Hepatocyte (in vitro differentiated cells): ENCODE measurements around the gene DAND5. TPM values are rescaled to one million over a fixed set of nuclear protein-coding genes. Genes with fewer than 3 reads are reported as not detected.
A peak's percentile ranks its signal among the peaks of the same experiment; 100 is the strongest.

Experiments
- DNase-seq: peaks from one replicate; pipeline ENCODE4 v3.0.0-alpha.2; 2016; ENCODE audit warnings: low spot score
- H2AFZ ChIP-seq: fragments of 200-600 bp; sonication (generic); 2 replicates; pipeline ENCODE4 v1.6.0; 2016; ENCODE audit warnings: antibody characterized with exemption, mild to moderate bottlenecking
- H3K27ac ChIP-seq: fragments of 200-600 bp; sonication (generic); 2 replicates; pipeline ENCODE4 v1.5.1; 2016; ENCODE audit warnings: mild to moderate bottlenecking
- H3K27me3 ChIP-seq: fragments of 200-600 bp; sonication (generic); 2 replicates; pipeline ENCODE4 v1.6.1; 2016
- H3K36me3 ChIP-seq: fragments of 200-600 bp; sonication (generic); replicated peaks from 2 replicates; pipeline ENCODE4 v1.5.1; 2016; ENCODE audit warnings: low read depth; ENCODE audit not compliant: insufficient read depth
- H3K4me1 ChIP-seq: fragments of 200-600 bp; sonication (generic); 2 replicates; pipeline ENCODE4 v1.5.1; 2016; ENCODE audit warnings: mild to moderate bottlenecking, moderate library complexity; ENCODE audit not compliant: insufficient read depth
- H3K4me2 ChIP-seq: fragments of 200-600 bp; sonication (generic); 2 replicates; pipeline ENCODE4 v1.6.0; 2016
- H3K4me3 ChIP-seq: fragments of 200-600 bp; sonication (generic); 2 replicates; pipeline ENCODE4 v1.5.1; 2016; ENCODE audit warnings: mild to moderate bottlenecking
- H3K79me2 ChIP-seq: fragments of 200-600 bp; sonication (generic); 2 replicates; pipeline ENCODE4 v1.6.0; 2017; ENCODE audit warnings: mild to moderate bottlenecking
- H3K9me2 ChIP-seq: fragments of 200-600 bp; sonication (generic); replicated peaks from 2 replicates; pipeline ENCODE4 v1.6.0; 2017; ENCODE audit warnings: mild to moderate bottlenecking; ENCODE audit not compliant: insufficient read depth
- H3K9me3 ChIP-seq: fragments of 200-600 bp; sonication (generic); 2 replicates; pipeline ENCODE4 v1.5.1; 2016; ENCODE audit warnings: low read depth, mild to moderate bottlenecking
- H4K20me1 ChIP-seq: fragments of 200-600 bp; sonication (generic); 2 replicates; pipeline ENCODE4 v1.6.0; 2016; ENCODE audit warnings: mild to moderate bottlenecking; ENCODE audit not compliant: insufficient read depth, poor library complexity, severe bottlenecking
- EZH2 ChIP-seq: fragments of 200-600 bp; sonication (generic); IDR thresholded peaks from 2 replicates; pipeline ENCODE4 v1.6.1; 2016; ENCODE audit warnings: antibody characterized with exemption, mild to moderate bottlenecking, borderline replicate concordance
- EZH2phosphoT487 ChIP-seq: fragments of 200-600 bp; sonication (generic); IDR thresholded peaks from one replicate; pipeline ENCODE4 v1.6.1; 2018; ENCODE audit warnings: antibody characterized with exemption, mild to moderate bottlenecking, low read depth, moderate library complexity; ENCODE audit not compliant: unreplicated experiment, severe bottlenecking
- WGBS: methylation state at CpG from one replicate; pipeline ENCODE4 v1.1.6; 2016; ENCODE audit warnings: low lambda C conversion rate; ENCODE audit errors: missing lambda C conversion rate; 5-methylcytosine and 5-hydroxymethylcytosine counted together
- polyA plus RNA-seq: library from polyadenylated mRNA; unstranded; fragments of >200 nt; fragmentation: Nextera tagmentation; extraction: Ambion mirVana; gene quantifications from 2 replicates; pipeline ENCODE4 v1.2.1, GENCODE V29; 2016
- total RNA-seq: library from RNA; depleted of rRNA; stranded (reverse); fragments of >200 nt; gene quantifications from 2 replicates; pipeline ENCODE4 v1.2.3, GENCODE V29; 2014
- TF ChIP-seq, protein P1 (sequence below): fragments of 200-600 bp; sonication (generic); IDR thresholded peaks from 2 replicates; pipeline ENCODE4 v1.5.1; 2016; ENCODE audit warnings: antibody characterized with exemption, mild to moderate bottlenecking; ENCODE audit not compliant: poor library complexity

Gene DAND5
- total and polyA plus RNA-seq, 2 experiments from 2014 or later = 0.17 TPM; not detected in 1

DNA sequence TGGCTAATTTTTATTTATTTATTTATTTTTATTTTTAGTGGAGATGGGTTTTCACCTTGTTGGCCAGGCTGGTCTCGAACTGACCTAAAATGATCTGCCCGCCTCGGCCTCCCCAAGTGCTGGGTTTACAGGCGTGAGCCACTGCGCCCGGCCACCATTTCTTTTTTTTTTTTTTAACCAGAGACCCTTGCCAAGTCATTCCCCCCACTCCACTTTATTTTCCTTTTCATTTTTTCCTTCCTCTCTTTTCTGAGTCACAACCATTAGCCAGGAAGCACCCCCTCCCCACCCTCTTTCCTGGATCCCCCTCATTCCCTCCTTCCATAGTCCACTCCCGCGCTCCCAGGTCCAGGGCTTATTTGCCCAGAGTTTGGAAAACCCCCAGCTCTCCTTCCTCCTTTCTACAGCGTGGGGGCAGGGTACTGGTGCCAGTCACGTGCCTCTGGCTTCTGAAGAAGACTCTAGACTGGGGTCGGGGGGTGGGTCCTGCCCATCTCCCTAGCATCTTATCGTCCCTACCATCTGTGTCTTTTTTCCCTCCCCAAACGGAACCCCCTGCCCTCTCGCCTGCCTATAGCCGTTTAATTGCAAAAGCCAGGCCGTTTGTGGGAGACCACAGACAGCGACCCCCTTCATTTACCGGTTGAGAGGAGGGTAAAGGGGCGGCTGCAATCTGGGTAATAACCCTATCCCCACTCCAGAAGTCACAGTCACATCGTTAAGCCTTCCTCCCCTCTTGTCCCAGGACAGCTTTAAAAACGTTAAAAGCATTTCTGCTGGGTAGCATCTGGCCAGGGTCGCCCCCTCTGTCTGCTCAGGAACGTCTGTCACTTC lies 32.1 kb upstream of the DAND5 start:
- peak overlapping the region; percentile 53 for H2AFZ ChIP-seq
- H3K9me2 ChIP-seq = no peaks in the 10 kb centered on the region
- H3K4me3 ChIP-seq = peak overlapping the region; percentile 17
- H4K20me1 ChIP-seq = peaks cover 28% of the 10 kb centered on the region
- H3K79me2 ChIP-seq = peaks cover 50% of the 10 kb centered on the region
- H3K4me2 ChIP-seq = peak overlapping the region; percentile 83
- H3K27ac ChIP-seq = peak overlapping the region; percentile 30
- no peaks in the 10 kb centered on the region for H3K27me3 ChIP-seq
- peaks cover 31% of the 10 kb centered on the region for H3K4me1 ChIP-seq
- H3K9me3 ChIP-seq = no peaks in the 10 kb centered on the region
- no peaks in the 10 kb centered on the region for H3K36me3 ChIP-seq
- DNase-seq = peak; percentile 60
- WGBS = 32% methylated on average over 23 of the region's 23 CpGs
- TF ChIP-seq EZH2 (no peak), EZH2phosphoT487 (no peak)
- TF ChIP-seq, protein P1, sequence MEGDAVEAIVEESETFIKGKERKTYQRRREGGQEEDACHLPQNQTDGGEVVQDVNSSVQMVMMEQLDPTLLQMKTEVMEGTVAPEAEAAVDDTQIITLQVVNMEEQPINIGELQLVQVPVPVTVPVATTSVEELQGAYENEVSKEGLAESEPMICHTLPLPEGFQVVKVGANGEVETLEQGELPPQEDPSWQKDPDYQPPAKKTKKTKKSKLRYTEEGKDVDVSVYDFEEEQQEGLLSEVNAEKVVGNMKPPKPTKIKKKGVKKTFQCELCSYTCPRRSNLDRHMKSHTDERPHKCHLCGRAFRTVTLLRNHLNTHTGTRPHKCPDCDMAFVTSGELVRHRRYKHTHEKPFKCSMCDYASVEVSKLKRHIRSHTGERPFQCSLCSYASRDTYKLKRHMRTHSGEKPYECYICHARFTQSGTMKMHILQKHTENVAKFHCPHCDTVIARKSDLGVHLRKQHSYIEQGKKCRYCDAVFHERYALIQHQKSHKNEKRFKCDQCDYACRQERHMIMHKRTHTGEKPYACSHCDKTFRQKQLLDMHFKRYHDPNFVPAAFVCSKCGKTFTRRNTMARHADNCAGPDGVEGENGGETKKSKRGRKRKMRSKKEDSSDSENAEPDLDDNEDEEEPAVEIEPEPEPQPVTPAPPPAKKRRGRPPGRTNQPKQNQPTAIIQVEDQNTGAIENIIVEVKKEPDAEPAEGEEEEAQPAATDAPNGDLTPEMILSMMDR = no peak

DNA sequence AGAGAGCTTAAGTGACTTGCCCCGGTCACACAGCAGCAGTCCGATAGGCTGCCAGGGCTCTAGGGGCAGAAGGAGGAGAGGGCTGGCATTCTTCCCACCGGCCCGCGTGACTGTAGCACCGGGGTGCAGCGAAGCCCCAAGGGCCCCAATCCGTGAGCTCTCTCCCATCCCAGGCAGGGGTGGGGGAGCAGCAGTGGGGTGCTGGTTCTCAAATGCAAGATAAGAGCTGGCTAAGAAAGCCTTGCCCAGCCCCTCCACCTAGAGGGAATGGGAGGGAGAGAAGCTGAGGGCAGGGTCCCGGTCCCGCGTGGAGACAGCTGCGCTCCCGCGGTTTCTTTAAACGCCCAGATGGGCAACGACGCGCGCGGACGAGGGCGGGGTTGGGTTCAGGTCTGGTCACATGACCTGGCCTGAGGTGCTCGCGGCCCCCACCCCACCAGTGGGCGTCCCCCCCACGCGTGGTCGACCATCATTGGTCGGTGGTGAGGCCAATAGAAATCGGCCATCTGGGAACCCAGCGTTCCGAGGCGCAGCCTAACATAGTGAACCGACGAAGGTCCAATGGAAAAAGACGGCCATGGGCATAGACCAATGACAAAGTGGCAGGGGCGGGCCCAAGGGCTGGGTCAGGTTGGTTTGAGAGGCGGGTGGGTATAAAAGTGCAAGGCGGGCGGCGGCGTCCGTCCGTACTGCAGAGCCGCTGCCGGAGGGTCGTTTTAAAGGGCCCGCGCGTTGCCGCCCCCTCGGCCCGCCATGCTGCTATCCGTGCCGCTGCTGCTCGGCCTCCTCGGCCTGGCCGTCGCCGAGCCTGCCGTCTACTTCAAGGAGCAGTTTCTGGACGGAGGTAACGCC lies 31.2 kb upstream of the DAND5 start, which contains the start of gene CALR:
Gene CALR, plus strand, starts transcription at position 683 of the 852 bp plus-strand sequence. Its CDS starts 71 bp downstream, at position 754.
- TF ChIP-seq, protein P1 = no peak
- TF ChIP-seq EZH2 = no peak
- TF ChIP-seq EZH2phosphoT487 = no peak
- no peaks in the 10 kb centered on the region for H3K9me3 ChIP-seq
- H3K4me2 ChIP-seq = peak within 1 kb of the TSS; percentile 90
- peak within 1 kb of the TSS; percentile 81 for H3K27ac ChIP-seq
- H2AFZ ChIP-seq = peak within 1 kb of the TSS; percentile 53
- H3K9me2 ChIP-seq = no peaks in the 10 kb centered on the region
- peak; percentile 99 for DNase-seq
- H4K20me1 ChIP-seq = peaks cover 30% of the 10 kb centered on the region
- no peaks in the 10 kb centered on the region for H3K27me3 ChIP-seq
- peaks cover 36% of the 10 kb centered on the region for H3K4me1 ChIP-seq
- WGBS = under 1% methylated on average over 49 of the region's 63 CpGs
- H3K79me2 ChIP-seq = peaks cover 46% of the 10 kb centered on the region
- no peaks in the 10 kb centered on the region for H3K36me3 ChIP-seq
- peak within 1 kb of the TSS; percentile 56 for H3K4me3 ChIP-seq

DNA sequence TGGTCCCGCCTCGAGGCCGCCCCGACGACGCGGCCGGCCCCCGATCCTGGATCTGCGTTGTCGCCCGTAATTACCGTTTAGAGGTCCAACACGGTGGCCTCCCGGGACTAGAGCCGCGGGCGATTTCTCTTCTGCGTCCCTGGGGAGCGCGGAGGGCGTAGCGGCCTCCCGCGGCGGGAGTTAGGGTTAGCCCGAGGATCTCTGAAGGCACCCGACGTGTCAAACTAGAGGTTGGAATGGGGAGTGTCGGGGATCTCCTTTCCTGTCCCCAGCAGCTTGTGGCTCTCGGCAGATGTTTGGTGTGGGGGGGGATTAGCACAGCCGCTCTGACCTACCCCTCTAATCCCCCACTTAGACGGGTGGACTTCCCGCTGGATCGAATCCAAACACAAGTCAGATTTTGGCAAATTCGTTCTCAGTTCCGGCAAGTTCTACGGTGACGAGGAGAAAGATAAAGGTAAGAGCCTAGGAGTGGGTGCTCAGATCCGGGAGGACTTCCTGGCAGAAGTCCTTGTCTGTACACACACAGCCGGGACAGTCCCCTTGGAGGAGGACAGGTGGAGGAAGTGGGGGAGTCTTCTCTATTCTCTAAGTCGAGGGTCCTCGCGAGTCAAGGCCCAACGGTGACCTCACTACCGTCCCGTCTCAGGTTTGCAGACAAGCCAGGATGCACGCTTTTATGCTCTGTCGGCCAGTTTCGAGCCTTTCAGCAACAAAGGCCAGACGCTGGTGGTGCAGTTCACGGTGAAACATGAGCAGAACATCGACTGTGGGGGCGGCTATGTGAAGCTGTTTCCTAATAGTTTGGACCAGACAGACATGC lies 30.4 kb upstream of the DAND5 start:
- peaks cover 48% of the 10 kb centered on the region for H3K79me2 ChIP-seq

More for the DNA sequence above, 30.4 kb upstream of the DAND5 start:
- no peaks in the 10 kb centered on the region for H3K36me3 ChIP-seq
- no peaks in the 10 kb centered on the region for H3K9me3 ChIP-seq
- peaks cover 43% of the 10 kb centered on the region for H3K4me1 ChIP-seq
- TF ChIP-seq EZH2phosphoT487 = no peak
- TF ChIP-seq, protein P1 = peak; percentile 17
- peaks cover 36% of the 10 kb centered on the region for H4K20me1 ChIP-seq
- H3K27ac ChIP-seq = peak overlapping the region; percentile 81
- H2AFZ ChIP-seq = no peak overlapping the region
- H3K9me2 ChIP-seq = no peaks in the 10 kb centered on the region
- peak overlapping the region; percentile 90 for H3K4me2 ChIP-seq
- H3K4me3 ChIP-seq = peak overlapping the region; percentile 56
- H3K27me3 ChIP-seq = no peaks in the 10 kb centered on the region
- 1% methylated on average over 54 of the region's 54 CpGs for WGBS
- DNase-seq = peak; percentile 65
